H9 (cell line): ENCODE data around the gene ZCCHC3. TPM values are rescaled to one million over a fixed set of nuclear protein-coding genes. Genes with fewer than 3 reads are reported as not detected.

Source experiments
- DNase-seq: peaks from one replicate; pipeline ENCODE4 v3.0.0-alpha.2; 2017
- H2AFZ ChIP-seq: one replicate; pipeline ENCODE4 v1.6.1; 2013; ENCODE audit warnings: mild to moderate bottlenecking, low read length, control low read depth, moderate library complexity
- H2AK5ac ChIP-seq: 2 replicates; pipeline ENCODE4 v1.6.1; 2013; ENCODE audit warnings: low read length, control low read depth, mixed read lengths; ENCODE audit not compliant: insufficient read length
- H2BK120ac ChIP-seq: one replicate; pipeline ENCODE4 v1.6.1; 2013; ENCODE audit warnings: low read depth, mild to moderate bottlenecking, low read length, control low read depth, inconsistent platforms; ENCODE audit not compliant: poor library complexity, severe bottlenecking
- H2BK12ac ChIP-seq: 2 replicates; pipeline ENCODE4 v1.6.1; 2013; ENCODE audit warnings: low read length, control low read depth, mixed read lengths, low read depth; ENCODE audit not compliant: insufficient read length
- H2BK15ac ChIP-seq: 2 replicates; pipeline ENCODE4 v1.6.1; 2013; ENCODE audit warnings: low read depth, low read length, control low read depth
- H2BK20ac ChIP-seq: one replicate; pipeline ENCODE4 v1.6.1; 2013; ENCODE audit warnings: low read depth, mild to moderate bottlenecking, low read length, control low read depth, inconsistent platforms; ENCODE audit not compliant: poor library complexity, severe bottlenecking
- H2BK5ac ChIP-seq: 2 replicates; pipeline ENCODE4 v1.6.1; 2013; ENCODE audit warnings: low read length, control low read depth, mixed read lengths; ENCODE audit not compliant: insufficient read length
- H3K14ac ChIP-seq: 2 replicates; pipeline ENCODE4 v1.6.1; 2013; ENCODE audit warnings: low read length, control low read depth; ENCODE audit not compliant: insufficient read depth
- H3K18ac ChIP-seq: 2 replicates; pipeline ENCODE4 v1.6.1; 2013; ENCODE audit warnings: low read depth, mild to moderate bottlenecking, mixed read lengths, low read length, control low read depth; ENCODE audit not compliant: insufficient read length
- H3K23ac ChIP-seq: 2 replicates; pipeline ENCODE4 v1.6.1; 2013; ENCODE audit warnings: low read length, control low read depth, mixed read lengths, low read depth; ENCODE audit not compliant: insufficient read length
- H3K23me2 ChIP-seq: 2 replicates; pipeline ENCODE4 v1.6.1; 2013; ENCODE audit warnings: low read depth, mild to moderate bottlenecking, mixed read lengths, low read length, control low read depth; ENCODE audit not compliant: insufficient read length, poor library complexity, severe bottlenecking
- H3K27ac ChIP-seq: 2 replicates; pipeline ENCODE4 v1.5.1; 2013; ENCODE audit warnings: low read length, control low read depth, mixed read lengths, low read depth; ENCODE audit not compliant: insufficient read length
- H3K27me3 ChIP-seq: 2 replicates; pipeline ENCODE4 v1.6.1; 2013; ENCODE audit warnings: low read length, control low read depth, inconsistent platforms; ENCODE audit not compliant: insufficient read depth
- H3K4ac ChIP-seq: 2 replicates; pipeline ENCODE4 v1.6.1; 2013; ENCODE audit warnings: low read depth, mild to moderate bottlenecking, control low read depth, inconsistent platforms, low read length, moderate library complexity
- H3K4me1 ChIP-seq: 2 replicates; pipeline ENCODE4 v1.6.1; 2013; ENCODE audit warnings: low read length, control low read depth, inconsistent platforms; ENCODE audit not compliant: insufficient read depth
- H3K4me2 ChIP-seq: 2 replicates; pipeline ENCODE4 v1.6.1; 2013; ENCODE audit warnings: low read length, control low read depth, mixed read lengths; ENCODE audit not compliant: insufficient read length, insufficient read depth
- H3K56ac ChIP-seq: 2 replicates; pipeline ENCODE4 v1.6.1; 2013; ENCODE audit warnings: low read depth, mild to moderate bottlenecking, mixed read lengths, low read length, control low read depth; ENCODE audit not compliant: insufficient read length
- H3K79me1 ChIP-seq: 2 replicates; pipeline ENCODE4 v1.6.1; 2013; ENCODE audit warnings: low read depth, mild to moderate bottlenecking, moderate library complexity, low read length, control low read depth, inconsistent platforms; ENCODE audit not compliant: insufficient read depth, poor library complexity, severe bottlenecking
- H3K79me2 ChIP-seq: 2 replicates; pipeline ENCODE4 v1.6.1; 2013; ENCODE audit warnings: low read length, control low read depth, inconsistent platforms; ENCODE audit not compliant: insufficient read depth
- H3K9ac ChIP-seq: 2 replicates; pipeline ENCODE4 v1.6.1; 2013; ENCODE audit warnings: low read length, control low read depth, mixed read lengths; ENCODE audit not compliant: insufficient read length; ENCODE audit errors: extremely low read depth
- H3K9me3 ChIP-seq: one replicate; pipeline ENCODE4 v1.6.1; 2013; ENCODE audit warnings: low read depth, low read length, inconsistent platforms; ENCODE audit not compliant: control insufficient read depth
- H3T11ph ChIP-seq: one replicate; pipeline ENCODE4 v1.6.1; 2013; ENCODE audit warnings: mild to moderate bottlenecking, low read length, control low read depth, inconsistent platforms
- H4K20me1 ChIP-seq: one replicate; pipeline ENCODE4 v1.6.1; 2013; ENCODE audit not compliant: control insufficient read depth, insufficient read length, insufficient read depth
- H4K5ac ChIP-seq: 2 replicates; pipeline ENCODE4 v1.6.1; 2013; ENCODE audit warnings: low read depth, mild to moderate bottlenecking, mixed read lengths, low read length, control low read depth; ENCODE audit not compliant: insufficient read length
- H4K8ac ChIP-seq: replicated peaks from 2 replicates; pipeline ENCODE4 v1.6.1; 2013; ENCODE audit warnings: low read length, control low read depth, mixed read lengths, low read depth; ENCODE audit not compliant: insufficient read length
- H4K91ac ChIP-seq: 2 replicates; pipeline ENCODE4 v1.6.1; 2013; ENCODE audit warnings: low read depth, mild to moderate bottlenecking, moderate library complexity, mixed read lengths, low read length, control low read depth; ENCODE audit not compliant: insufficient read length
- H3K27ac Mint-ChIP-seq, 3 experiments: 2 replicates in 2 of 3; 3 replicates in 1 of 3; pipeline ENCODE4 v1.8.0; 2020 to 2021; ENCODE audit warnings: mixed read lengths in 3 of 3, mild to moderate bottlenecking in 1 of 3, moderate library complexity in 1 of 3
- H3K27me3 Mint-ChIP-seq: 2 replicates; pipeline ENCODE4 v1.8.0; 2021; ENCODE audit warnings: low read depth, mild to moderate bottlenecking, moderate library complexity, mixed read lengths
- H3K36me3 Mint-ChIP-seq, 3 experiments: 2 replicates in 2 of 3; 3 replicates in 1 of 3; pipeline ENCODE4 v1.8.0; 2020 to 2021; ENCODE audit warnings: low read depth in 3 of 3, mixed read lengths in 3 of 3; ENCODE audit not compliant: insufficient read depth in 1 of 3
- H3K4me1 Mint-ChIP-seq, 2 experiments: 2 replicates each; pipeline ENCODE4 v1.8.0; 2020; ENCODE audit warnings: mixed read lengths in 2 of 2
- H3K4me3 Mint-ChIP-seq, 2 experiments: 2 replicates in 1 of 2; 3 replicates in 1 of 2; pipeline ENCODE4 v1.8.0; 2020 to 2021; ENCODE audit warnings: mild to moderate bottlenecking in 2 of 2, mixed read lengths in 2 of 2, moderate library complexity in 1 of 2
- H3K9me3 Mint-ChIP-seq, 2 experiments: 2 replicates in 1 of 2; 3 replicates in 1 of 2; pipeline ENCODE4 v1.8.0; 2020; ENCODE audit warnings: mild to moderate bottlenecking in 2 of 2, mixed read lengths in 2 of 2, moderate library complexity in 1 of 2
- CTCF ChIP-seq: fragments of 200-600 bp; sonication (generic); conservative IDR thresholded peaks from 3 replicates; pipeline ENCODE4 v1.8.0; 2021; ENCODE audit warnings: antibody characterized with exemption, mild to moderate bottlenecking
- WGBS: extraction: QIAGEN DNeasy Blood & Tissue Kit; methylation state at CpG from one replicate; pipeline ENCODE4 v1.1.7; 2013; ENCODE audit warnings: missing lambda C conversion rate, low lambda C conversion rate, mixed read lengths; ENCODE audit not compliant: insufficient read length; ENCODE audit errors: extremely low coverage; 5-methylcytosine and 5-hydroxymethylcytosine counted together
- total RNA-seq: library from RNA; stranded (reverse); gene quantifications from 2 replicates; pipeline ENCODE4 v1.2.1, GENCODE V29; 2021

ZCCHC3 gene
- total RNA-seq, 1 experiment from 2014 or later, result 41.3 TPM

- H3K27ac Mint-ChIP-seq, result no peak overlapping the region
- Histone ChIP-seq H3K27me3 (no peaks in the 10 kb centered on the region), H2BK12ac (no peak overlapping the region), H2BK20ac (no peak overlapping the region), H3K18ac (no peak overlapping the region), H3K79me1 (no peaks in the 10 kb centered on the region), H4K8ac (no peak overlapping the region), H3K23ac (no peak overlapping the region), H3K14ac (no peak overlapping the region), H4K5ac (no peak overlapping the region), H2AK5ac (no peak overlapping the region), H3K23me2 (no peaks in the 10 kb centered on the region), H3K79me2 (no peaks in the 10 kb centered on the region), H3K27ac (no peak overlapping the region), H2BK15ac (no peak overlapping the region), H2BK5ac (no peak overlapping the region), H3K9ac (no peak overlapping the region), H3K56ac (no peak overlapping the region), H3T11ph (no peak overlapping the region), H4K20me1 (no peaks in the 10 kb centered on the region), H3K9me3 (no peaks in the 10 kb centered on the region), H4K91ac (no peak overlapping the region), H3K4me2 (no peak overlapping the region), H3K4me1 (no peaks in the 10 kb centered on the region), H2BK120ac (no peak overlapping the region), H3K4ac (no peak overlapping the region), H2AFZ (no peak overlapping the region)
- peaks cover 0 to 3% of the 10 kb centered on the region in 2 experiments; a peak in 1 of 5 replicates for H3K9me3 Mint-ChIP-seq
- no peak for TF ChIP-seq CTCF
- peaks cover 16 to 45% (median 18%) of the 10 kb centered on the region in 3 experiments for H3K36me3 Mint-ChIP-seq
- H3K4me3 Mint-ChIP-seq, result no peak overlapping the region
- WGBS, result no CpG with 5 or more reads among the region's 3 CpGs
- no peak for DNase-seq
- H3K27me3 Mint-ChIP-seq, result no peaks in the 10 kb centered on the region
- peaks cover 0 to 4% of the 10 kb centered on the region in 2 experiments; a peak in 2 of 4 replicates for H3K4me1 Mint-ChIP-seq
Measured at GRCh38 chr20:284172-284571, 13.2 kb upstream of the ZCCHC3 start.
